ENCODE data around the gene CCDC51.

GRCh38 chr3:48428572-48429316 lies 11.2 kb downstream of the CCDC51 start:
- TF ChIP-seq, protein P1, sequence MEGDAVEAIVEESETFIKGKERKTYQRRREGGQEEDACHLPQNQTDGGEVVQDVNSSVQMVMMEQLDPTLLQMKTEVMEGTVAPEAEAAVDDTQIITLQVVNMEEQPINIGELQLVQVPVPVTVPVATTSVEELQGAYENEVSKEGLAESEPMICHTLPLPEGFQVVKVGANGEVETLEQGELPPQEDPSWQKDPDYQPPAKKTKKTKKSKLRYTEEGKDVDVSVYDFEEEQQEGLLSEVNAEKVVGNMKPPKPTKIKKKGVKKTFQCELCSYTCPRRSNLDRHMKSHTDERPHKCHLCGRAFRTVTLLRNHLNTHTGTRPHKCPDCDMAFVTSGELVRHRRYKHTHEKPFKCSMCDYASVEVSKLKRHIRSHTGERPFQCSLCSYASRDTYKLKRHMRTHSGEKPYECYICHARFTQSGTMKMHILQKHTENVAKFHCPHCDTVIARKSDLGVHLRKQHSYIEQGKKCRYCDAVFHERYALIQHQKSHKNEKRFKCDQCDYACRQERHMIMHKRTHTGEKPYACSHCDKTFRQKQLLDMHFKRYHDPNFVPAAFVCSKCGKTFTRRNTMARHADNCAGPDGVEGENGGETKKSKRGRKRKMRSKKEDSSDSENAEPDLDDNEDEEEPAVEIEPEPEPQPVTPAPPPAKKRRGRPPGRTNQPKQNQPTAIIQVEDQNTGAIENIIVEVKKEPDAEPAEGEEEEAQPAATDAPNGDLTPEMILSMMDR (optimal IDR thresholded peaks at IDR 0.05 in 1 of 3, IDR thresholded peaks at IDR 0.05 in 1 of 3, conservative IDR thresholded peaks at IDR 0.05 in 1 of 3; ENCODE audit: extremely low read depth in 1 of 3, insufficient read depth in 2 of 3, low read length in 3 of 3) = no peak
- no peak for TF ChIP-seq EZH2 (IDR thresholded peaks at IDR 0.05; ENCODE audit: low read length)

Data from keratinocyte (primary cell).